NCI-H460 (cell line): ENCODE data around the gene KANSL2. TPM values are rescaled to one million over a fixed set of nuclear protein-coding genes. Genes with fewer than 3 reads are reported as not detected.
A peak's percentile ranks its signal among the peaks of the same experiment; 100 is the strongest.
"Not testable (repeated sequence)": the region's sequence is repeated elsewhere in the genome, so short reads cannot be mapped to it uniquely, and the experiment has no call there.

Experiments used
- DNase-seq: peaks from one replicate; pipeline ENCODE4 v3.0.0-alpha.2; 2016; ENCODE audit warnings: low read depth; ENCODE audit errors: extremely low read depth
- polyA plus RNA-seq: library from polyadenylated mRNA; depleted of rRNA; stranded (reverse); fragments of >200 nt; gene quantifications from 2 replicates; pipeline ENCODE4 v1.2.3, GENCODE V29; 2014; cell fraction: nucleus; rRNA removed
- total RNA-seq: library from RNA; depleted of rRNA; stranded (reverse); fragments of >200 nt; shearing (Covaris generic); gene quantifications from 2 replicates; pipeline ENCODE4 v1.2.3, GENCODE V29; 2014; rRNA removed

KANSL2 gene, protein sequence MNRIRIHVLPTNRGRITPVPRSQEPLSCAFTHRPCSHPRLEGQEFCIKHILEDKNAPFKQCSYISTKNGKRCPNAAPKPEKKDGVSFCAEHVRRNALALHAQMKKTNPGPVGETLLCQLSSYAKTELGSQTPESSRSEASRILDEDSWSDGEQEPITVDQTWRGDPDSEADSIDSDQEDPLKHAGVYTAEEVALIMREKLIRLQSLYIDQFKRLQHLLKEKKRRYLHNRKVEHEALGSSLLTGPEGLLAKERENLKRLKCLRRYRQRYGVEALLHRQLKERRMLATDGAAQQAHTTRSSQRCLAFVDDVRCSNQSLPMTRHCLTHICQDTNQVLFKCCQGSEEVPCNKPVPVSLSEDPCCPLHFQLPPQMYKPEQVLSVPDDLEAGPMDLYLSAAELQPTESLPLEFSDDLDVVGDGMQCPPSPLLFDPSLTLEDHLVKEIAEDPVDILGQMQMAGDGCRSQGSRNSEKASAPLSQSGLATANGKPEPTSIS
- 63.9 and 66.4 TPM in 2 replicates for total RNA-seq
- 94.5 and 104 TPM in 2 replicates for polyA plus RNA-seq

DNA sequence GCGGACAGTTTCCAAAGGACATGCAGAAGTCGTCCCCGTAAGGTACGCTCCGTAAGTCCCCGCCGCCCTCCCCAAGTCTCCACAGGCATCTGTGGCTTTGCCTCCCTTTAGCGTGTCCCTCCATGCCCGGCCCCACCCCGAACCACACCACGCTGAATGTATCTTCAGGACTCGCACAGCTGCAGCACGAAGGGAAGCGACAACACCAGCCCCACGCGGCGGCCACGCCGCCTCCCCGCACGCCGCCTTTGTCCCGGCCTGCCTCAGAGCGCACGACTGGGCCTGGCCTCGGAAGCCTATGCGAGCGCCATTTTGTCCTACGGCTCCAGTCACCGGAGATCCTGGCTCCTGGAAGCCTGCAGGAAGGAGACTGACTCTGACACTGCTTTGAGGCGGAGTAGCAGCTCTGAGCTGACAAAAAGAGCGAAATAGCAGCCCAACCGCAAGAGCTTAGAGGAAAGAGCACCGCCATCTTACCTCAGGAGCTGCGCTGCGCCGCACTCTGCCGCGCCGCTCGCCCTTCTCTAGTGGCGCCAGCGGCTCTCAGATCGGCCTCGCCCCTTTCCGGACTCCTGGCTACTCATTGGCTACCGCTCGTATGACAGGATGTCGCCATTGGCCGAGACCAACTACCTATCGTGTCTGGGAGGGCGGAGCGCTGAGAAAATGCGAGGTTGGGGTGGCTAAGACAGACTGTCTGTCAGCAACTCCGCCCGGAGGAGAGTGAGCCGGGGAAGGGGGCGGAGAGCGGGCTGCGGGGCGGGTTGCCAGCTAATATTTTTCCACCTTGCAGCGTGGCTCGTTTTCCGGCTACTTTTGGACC, at the start of gene KANSL2:
Gene KANSL2, minus strand, starts transcription at position 529 of the 823 bp plus-strand sequence. CDS start 606 bp downstream, outside the sequence.
- DNase-seq: peak; percentile 99

DNA sequence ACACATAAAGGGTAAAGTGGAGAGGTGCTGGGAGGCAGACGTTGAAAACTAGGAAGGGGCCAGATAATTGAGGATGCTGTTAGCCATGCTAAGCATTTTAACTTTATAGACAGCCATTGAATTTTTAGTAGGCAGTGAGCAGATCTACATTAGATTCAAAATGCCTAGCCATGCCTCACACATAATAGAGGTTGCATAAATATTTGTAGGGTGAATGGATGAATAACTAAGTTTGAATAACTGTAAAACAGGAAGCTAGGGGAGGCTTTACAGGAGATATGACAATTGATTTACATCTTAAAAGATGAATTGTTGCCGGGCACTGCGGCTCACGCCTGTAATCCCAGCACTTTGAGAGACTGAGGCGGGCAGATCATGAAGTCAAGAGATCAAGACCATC, 46.8 kb upstream of the KANSL2 start:
- no peak for DNase-seq

DNA sequence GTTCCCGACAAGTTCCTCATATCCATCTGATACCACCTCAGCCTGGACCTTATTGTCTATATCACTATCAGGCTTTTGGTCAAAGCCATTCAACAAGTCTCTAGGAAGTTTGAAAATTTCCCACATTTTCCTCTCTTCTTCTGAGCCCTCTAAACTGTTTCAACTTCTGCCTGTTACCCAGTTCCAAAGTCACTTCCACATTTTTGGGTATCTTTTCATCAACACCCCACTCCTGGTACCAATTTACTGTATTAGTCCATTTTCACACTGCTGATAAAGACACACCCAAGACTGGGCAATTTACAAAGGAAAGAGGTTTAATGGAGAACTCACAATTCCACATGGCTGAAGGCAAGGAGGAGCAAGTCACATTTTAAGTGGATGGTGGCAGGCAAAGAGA, 38.7 kb upstream of the KANSL2 start:
- DNase-seq: not testable (repeated sequence)

DNA sequence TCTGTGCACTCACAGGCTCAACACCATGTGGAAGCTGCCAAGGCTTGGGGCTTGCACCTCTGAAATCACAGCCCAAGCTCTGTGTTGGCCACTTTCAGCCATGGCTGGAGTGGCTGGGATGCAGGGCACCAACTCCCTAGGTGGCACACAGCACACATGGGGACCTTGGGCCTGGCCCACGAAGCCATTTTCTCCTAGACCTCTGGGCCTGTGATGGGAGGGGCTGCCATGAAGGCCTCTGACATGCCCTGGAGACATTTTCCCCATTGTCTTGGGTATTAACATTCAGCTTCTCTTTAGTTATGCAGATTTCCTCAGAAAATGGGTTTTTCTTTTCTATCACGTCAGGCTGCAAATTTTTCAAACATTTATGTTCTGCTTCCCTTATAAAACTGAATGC, 38.1 kb upstream of the KANSL2 start:
- DNase-seq: not testable (repeated sequence)

DNA sequence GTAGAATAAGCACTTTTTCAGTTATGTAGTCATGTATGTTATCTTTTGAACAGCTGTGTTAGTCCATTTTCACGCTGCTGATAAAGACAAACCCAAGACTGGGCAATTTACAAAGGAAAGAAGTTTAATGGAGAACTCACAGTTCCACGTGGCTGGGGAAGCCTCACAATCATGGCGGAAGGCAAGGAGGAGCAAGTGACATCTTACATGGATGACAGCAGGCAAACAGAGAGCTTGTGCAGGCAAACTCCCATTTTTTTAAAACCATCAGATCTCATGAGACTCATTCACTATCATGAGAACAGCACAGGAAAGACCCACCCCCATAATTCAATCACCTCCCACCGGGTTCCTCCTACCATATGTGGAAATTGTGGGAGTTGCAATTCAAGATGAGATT, 37.0 kb upstream of the KANSL2 start:
- DNase-seq: not testable (repeated sequence)

DNA sequence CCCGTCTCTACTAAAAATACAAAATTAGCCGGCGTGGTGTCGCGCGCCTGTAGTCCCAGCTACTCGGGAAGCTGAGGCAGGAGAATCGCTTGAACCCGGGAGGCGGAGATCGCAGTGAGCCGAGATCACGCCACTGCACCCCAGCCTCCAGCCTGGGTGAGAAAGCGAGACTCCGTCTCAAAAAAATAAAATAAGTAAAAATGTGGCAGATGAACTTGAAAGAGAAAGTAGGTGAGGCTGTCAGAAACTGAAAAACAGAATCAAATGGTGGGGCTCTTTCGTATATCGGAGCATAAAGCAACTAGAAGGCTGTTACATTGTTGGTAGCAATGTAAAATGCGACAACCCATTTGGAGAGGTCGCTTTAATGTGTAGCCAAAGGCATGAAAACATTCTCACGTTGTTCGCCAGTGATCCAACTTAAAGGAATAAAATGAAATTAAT, 35.2 kb upstream of the KANSL2 start:
- DNase-seq: no peak

DNA sequence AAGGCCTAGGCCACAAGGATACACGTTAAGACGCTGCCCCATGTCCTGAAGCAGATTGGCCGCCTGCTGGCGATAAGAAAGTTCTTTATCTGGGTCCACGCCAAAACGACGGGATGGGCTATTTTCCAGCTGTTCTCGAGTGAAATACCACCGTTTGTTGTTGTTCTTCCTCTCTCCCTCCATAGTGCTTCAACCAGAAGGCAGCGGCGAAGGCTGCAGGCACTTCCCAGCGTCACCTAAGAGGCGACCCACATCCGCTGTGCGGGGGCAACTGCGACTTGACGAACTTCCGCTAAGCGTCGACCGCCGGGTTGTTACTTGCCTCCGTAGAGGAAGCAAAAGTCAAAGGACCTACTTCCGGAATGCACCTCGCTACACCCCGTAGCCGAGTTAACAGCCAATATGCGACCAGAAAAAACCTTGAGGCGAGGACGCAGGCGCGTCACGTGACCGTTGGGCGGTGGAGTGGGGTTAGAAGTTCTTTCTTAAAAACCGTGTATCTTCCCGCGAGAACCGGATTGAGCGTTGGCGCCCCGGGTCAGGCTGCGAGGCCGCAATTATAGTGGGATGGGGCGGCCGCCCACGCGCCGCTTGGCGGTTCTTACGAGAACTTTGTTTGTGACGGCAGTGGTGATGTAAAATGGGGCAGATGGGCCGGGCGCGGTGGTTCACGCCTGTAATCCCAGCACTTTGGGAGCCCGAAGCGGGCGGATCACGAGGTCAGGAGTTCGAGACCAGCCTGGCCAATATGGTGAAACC, 34.6 kb upstream of the KANSL2 start, which contains the start of gene CCNT1:
Gene CCNT1, minus strand, starts transcription at position 215 of the 759 bp plus-strand sequence. Its CDS starts 32 bp downstream, at position 183.
- peak; percentile 100 for DNase-seq

DNA sequence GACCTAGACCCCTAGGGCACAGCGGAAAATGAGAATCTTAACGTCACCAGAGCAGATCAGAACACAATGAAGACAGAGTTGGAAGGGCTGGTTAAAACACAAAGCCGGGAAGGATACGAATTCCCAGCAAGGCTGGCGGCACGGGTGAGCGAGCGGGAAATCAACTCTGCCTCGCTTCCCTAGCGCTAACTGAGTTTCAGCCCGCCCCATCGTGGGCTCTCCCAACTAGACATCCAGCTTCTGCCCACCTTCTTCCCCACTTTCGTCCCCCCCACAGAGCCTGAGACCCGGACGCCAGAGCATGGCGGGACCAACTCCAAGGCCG, 34.1 kb upstream of the KANSL2 start:
- DNase-seq: no peak

DNA sequence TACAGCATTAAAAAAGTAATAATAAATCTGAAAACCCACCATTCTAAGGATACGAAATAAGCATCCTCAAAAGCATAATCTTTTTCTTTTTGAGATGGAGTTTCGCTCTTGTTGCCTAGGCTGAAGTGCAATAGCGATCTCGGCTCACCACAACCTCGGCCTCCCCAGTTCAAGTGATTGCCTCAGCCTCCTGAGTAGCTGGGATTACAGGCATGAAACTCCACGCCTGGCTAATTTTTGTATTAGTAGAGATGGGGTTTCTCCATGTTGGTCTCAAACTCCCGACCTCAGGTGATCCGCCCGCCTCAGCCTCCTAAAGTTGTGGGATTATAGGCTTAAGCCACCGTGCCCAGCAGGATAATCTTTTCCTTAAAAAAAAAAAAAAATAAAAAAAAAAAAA, 30.2 kb upstream of the KANSL2 start:
- DNase-seq: no peak

DNA sequence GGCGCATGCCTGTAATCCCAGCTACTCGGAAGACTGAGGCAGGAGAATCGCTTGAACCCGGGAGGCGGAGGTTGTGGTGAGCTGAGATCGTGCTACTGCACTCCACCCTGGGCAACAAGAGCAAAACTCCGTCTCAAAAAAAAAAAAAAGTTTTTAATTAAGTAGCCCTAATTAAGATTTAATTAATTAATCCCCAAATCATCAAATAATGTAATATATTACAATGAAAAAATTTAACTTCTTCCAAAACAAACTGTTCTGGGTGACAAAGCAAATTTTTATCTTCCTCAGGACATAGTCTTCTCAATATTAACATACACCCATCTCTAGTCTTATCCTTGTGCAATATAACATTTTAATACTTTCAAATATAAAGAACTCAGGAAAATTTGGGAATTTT, 16.8 kb upstream of the KANSL2 start:
- not testable (repeated sequence) for DNase-seq

DNA sequence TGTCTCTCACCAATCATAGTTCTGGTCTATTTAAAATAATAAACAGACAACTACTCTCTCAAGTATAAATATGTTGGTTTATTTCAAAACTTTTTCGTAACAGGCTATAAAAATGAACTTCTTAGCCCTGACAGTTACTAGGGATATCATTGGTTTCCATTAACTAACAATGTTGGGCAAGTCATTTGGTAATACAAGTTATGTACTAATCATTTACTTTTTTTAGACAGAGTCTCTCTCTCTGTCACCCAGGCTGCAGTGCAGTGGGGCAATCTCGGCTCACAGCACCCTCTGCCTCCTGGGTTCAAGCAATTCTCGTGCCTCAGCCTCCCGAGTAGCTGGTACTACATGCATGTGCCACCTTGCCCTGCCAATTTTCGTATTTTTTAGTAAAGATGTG, 14.6 kb upstream of the KANSL2 start:
- DNase-seq: no peak

DNA sequence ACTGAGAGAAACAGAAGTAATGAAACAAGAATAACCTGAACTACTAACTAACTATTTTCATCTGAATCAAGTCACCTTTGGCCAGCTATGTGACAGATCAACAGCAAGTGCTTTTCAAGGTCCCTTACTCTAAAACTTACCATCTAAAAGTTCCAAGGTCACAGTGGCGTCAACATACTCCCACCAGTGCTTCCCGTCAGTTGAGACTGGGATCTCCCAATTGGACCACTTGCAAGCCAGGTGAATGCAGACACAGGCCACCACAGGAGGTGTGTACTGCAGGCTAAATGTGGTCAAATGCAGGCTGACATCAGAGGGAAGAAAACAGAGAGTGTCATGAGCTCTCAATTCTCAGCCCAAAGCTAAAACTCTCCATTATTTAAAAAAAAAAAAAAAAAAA, 13.8 kb upstream of the KANSL2 start:
- DNase-seq: no peak

DNA sequence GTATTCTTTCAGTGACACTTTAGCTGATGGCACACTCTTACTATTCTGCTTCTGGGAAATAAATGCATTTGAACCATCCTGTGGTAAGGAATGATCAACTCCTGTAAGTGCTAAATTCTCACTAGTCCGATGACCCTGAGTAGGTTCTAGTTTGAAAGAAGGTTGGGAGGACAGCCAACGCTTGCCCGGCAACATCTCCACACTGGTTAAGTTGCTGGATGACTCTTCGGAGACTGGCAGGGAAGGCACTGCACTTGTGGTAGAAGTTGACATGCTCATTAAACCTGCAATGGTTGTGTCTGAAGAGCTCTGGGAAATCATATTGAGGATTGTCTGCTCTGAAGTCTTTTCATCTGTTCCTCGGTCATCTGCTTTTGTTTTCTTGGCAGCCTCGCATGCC, 12.0 kb upstream of the KANSL2 start:
- DNase-seq: no peak

DNA sequence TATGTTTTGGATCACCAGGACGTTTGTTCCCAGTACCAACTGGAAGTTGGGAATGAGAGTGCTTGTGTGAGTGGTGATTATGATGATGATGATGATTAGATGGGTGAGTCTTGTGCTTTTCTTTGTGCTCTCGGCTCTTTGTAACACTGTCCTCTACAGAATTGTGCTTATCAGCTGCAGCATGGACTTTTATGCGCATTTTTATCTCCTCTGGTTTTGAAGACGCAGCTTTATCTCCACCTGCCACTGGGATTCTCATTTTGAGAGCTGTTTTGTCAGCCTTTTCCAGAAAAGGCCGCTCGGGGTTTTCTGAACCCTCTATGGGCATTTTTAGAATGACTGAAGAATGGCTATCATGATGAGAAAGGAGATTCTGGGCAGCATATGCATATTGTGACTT, 11.5 kb upstream of the KANSL2 start:
- DNase-seq: no peak

DNA sequence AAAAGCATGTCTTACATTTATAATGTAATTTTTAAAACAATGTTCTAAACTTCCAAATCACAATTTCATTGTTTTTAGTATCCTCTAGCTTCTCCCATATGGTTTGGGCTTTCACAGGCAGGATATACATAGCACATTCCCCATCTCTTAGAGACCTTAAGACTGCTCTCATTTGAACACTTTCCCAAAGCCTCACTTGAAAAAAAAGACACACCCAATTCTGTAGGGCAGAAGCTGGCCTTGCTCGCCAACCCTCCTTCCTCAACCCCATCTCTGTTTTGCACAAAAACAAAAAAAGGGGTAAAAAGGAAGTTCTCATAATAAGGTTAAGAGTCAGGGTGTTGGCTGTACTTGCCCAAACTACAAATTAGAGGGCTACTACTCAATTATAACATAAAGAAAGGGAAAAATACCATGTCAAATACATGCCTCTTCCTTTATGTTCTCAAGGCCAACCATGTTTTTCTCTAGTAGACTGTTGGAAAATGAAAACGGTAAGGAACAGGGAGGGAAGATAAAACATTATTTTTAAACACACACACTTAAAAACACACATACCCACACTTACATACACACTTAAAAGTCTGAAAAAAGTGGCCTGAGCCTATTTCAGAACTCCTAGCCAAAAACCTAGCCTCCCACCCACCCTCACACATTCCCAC, 9.9 kb upstream of the KANSL2 start:
- DNase-seq: no peak

DNA sequence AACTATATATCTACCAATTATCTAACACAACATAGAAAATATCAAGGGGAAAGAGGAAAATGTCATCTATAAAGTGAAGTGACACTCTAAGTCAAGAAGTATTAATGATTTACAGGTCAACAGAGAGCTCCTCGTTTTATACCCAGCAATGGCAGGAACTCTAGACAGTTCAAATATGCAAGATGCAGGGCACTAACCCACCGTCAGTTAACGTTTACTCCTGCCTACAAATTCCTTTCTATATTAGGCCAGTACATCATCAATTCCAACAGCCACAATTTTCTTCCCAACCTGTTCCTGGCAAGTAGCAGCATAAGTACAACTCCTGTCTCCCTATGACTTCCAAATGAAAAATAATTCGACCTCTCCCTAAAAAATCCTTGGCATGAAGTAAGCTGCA, 9.0 kb upstream of the KANSL2 start:
- DNase-seq: no peak

DNA sequence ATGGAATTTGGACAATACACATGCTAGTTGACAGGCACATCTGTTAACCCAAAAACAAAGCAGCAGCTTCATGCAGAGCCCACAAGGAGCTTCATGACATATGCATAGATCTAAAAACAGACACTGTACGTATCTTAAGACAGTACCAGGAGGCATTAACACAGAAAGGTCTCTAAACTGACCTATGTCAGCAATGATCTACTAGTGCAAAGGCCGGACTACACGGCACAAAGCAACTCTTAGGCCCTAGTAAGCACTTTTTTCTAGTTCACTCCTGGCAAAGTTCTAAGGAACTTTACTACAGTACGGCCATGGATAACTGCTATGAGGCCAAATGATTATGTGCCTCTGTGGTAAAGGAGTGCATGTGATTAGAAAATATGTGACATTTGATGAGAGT, 8.4 kb upstream of the KANSL2 start:
- DNase-seq: no peak

DNA sequence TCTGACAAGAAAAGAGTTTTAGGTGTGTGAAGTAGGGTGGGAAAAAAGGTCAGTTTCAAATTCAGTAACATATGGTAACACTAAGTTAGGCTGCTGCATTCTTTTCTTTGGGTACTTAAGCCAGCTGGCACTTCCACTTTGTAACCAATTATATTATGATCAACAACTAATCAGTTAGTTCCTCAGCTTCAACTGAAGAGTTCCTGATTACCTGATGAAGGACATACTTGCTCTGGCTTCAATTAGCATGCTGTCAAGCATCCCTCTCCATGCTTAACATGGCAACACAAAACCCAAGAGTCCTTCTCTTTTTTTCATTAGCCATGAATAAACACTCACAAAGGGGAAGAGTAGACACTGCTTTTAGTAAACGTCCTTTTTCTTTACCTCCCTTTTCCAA, 6.8 kb upstream of the KANSL2 start:
- DNase-seq: no peak

DNA sequence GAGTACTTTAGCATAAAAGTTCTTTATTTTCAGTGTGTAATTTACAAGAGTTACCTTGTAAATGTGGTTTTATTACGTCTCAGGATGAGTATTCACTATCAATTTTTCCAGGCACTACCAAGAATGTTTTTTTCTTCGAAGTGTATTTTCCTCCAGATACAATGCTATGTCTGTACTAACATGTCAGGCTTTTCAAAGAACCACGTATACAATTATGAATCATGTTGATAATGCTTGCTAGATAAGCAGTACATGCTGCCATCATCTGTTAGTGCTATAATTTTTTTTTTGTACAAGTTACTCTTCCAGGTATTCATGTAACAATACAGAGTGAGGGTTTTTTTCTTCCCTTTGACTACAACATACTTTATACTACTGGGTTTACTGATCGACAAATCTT, 5.6 kb upstream of the KANSL2 start:
- DNase-seq: no peak

DNA sequence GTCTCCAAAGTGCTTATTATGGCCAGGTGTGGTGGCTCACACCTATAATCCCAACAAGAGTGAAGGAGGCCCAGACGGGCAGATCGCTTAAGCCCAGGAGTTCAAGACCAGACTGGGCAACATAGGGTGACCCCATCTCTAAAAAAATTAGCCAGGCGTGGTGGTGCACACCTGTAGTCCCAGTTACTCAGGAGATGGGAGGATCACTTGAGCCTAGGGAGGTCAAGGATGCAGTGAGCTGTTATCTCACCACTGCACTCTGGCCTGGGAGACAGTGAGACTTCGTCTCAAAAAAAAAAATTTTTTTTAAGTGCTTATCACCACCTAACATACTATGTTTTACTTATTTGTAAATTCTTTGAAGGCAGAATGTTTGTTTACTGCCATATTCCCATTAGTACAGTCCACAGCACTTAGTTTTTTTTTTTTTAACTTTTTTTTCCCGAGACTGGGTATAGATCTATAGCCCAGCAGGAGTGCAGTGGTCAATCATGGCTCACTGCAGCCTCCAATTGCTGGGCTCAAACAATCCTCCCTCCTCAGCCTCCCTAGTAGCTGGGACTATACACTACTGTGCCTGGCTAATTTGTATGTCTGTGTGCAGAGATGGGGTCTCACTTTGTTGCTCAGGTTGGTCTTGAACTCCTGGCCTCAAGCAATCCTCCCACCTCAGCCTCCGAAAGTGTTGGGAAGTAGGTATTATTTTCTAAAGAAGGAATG, 4.7 kb upstream of the KANSL2 start:
- DNase-seq: no peak
